BJ (cell line): ENCODE measurements around the gene ZC2HC1B. TPM values are rescaled to one million over a fixed set of nuclear protein-coding genes. Genes with fewer than 3 reads are reported as not detected.

Experiments
- CTCF ChIA-PET: fragments of 350-600 bp; formaldehyde crosslinking; extraction: SDS; loops from one replicate; lab custom pipeline; 2021; ENCODE audit warnings: antibody characterized with exemption, inconsistent platforms; lab: Yijun Ruan, JAX
- POLR2A ChIA-PET: fragments of 300-600 bp; sonication (Branson Sonifier 250); formaldehyde crosslinking; extraction: SDS; loops from one replicate; lab custom pipeline; 2021; ENCODE audit warnings: antibody characterized with exemption; lab: Charles Lee
- DNase-seq: peaks from one replicate; pipeline ENCODE4 v3.0.0-alpha.2; 2011; ENCODE audit warnings: low read depth
- H3K27me3 ChIP-seq: 2 replicates; pipeline ENCODE4 v1.6.0; 2011; ENCODE audit warnings: low read length; ENCODE audit not compliant: control insufficient read depth, insufficient read depth
- H3K36me3 ChIP-seq: 2 replicates; pipeline ENCODE4 v1.5.1; 2011; ENCODE audit warnings: low read length; ENCODE audit not compliant: control insufficient read depth, insufficient read depth
- H3K4me3 ChIP-seq: 2 replicates; pipeline ENCODE4 v1.5.1; 2011; ENCODE audit warnings: low read depth, mild to moderate bottlenecking, control low read depth, low read length
- CTCF ChIP-seq: IDR thresholded peaks from 2 replicates; pipeline ENCODE4 v1.5.1; 2011; ENCODE audit warnings: low read depth, mild to moderate bottlenecking, control low read depth, inconsistent platforms, low read length, moderate library complexity; ENCODE audit not compliant: insufficient read depth
- polyA plus RNA-seq: library from polyadenylated mRNA; depleted of rRNA; stranded (reverse); fragments of >200 nt; gene quantifications from 2 replicates; pipeline ENCODE4 v1.2.3, GENCODE V29; 2011

ZC2HC1B gene
- polyA plus RNA-seq, 1 experiment, result not detected

- TF ChIP-seq CTCF, result no peak
- DNase-seq, result no peak
- no peaks in the 10 kb centered on the region; the same call in 1 of the 2 replicates for H3K27me3 ChIP-seq
- POLR2A ChIA-PET, result no interaction called here
- CTCF ChIA-PET, result interaction anchor here (1.1 to 2.3 kb wide), 3 partner anchors 11 to 376 kb away, joined by 3 to 10 read pairs (median 3); no protein-coding TSS in a partner anchor
- H3K36me3 ChIP-seq, result peaks cover 4% of the 10 kb centered on the region
- H3K4me3 ChIP-seq, result no peak overlapping the region
These were observed 87.9 kb downstream of the ZC2HC1B start for GRCh38 chr6:143952060-143952778.

GRCh38 chr6:143952947-143953701 lies 88.8 kb downstream of the ZC2HC1B start:
- Histone ChIP-seq H3K36me3 (peaks cover 3% of the 10 kb centered on the region; the same call in 1 of the 2 replicates), H3K27me3 (no peaks in the 10 kb centered on the region; the same call in 1 of the 2 replicates), H3K4me3 (no peak overlapping the region)
- CTCF ChIA-PET, result interaction anchor here (1.1 to 2.3 kb wide), 3 partner anchors 10 to 377 kb away, joined by 3 to 10 read pairs (median 3); no protein-coding TSS in a partner anchor
- TF ChIP-seq CTCF, result no peak
- POLR2A ChIA-PET, result no interaction called here
- no peak for DNase-seq

GRCh38 chr6:143953922-143954321 lies 89.6 kb downstream of the ZC2HC1B start:
- CTCF ChIA-PET, result interaction anchor here (2.3 kb wide), 1 partner anchor 10 kb away, joined by 10 read pairs; no protein-coding TSS in a partner anchor
- TF ChIP-seq CTCF, result no peak
- no peak for DNase-seq
- POLR2A ChIA-PET, result no interaction called here
- Histone ChIP-seq H3K4me3 (no peak overlapping the region), H3K36me3 (peaks cover 2% of the 10 kb centered on the region), H3K27me3 (no peaks in the 10 kb centered on the region; the same call in 1 of the 2 replicates)

GRCh38 chr6:143955971-143956370 lies 91.7 kb downstream of the ZC2HC1B start:
- CTCF ChIA-PET, result interaction anchor here (0.8 to 1.7 kb wide), 3 partner anchors 16 to 381 kb away, joined by 3 to 7 read pairs (median 5); no protein-coding TSS in a partner anchor
- POLR2A ChIA-PET, result no interaction called here
- no peak overlapping the region for H3K4me3 ChIP-seq
- H3K36me3 ChIP-seq, result peaks cover 7% of the 10 kb centered on the region
- no peak for DNase-seq
- H3K27me3 ChIP-seq, result no peaks in the 10 kb centered on the region; the same call in 1 of the 2 replicates
- TF ChIP-seq CTCF, result no peak
